Activated CD4-positive, alpha-beta T cell treated with anti-CD3 and anti-CD28 coated beads for 24 hours (primary cell): ENCODE measurements around the gene RPS6KA2.

Experiments used
- DNase-seq, 2 donors: peaks; one replicate each; pipeline ENCODE4 v3.0.0-alpha.2; 2020; ENCODE audit warnings: low read depth in 2 of 2

The RPS6KA2 gene

DNA sequence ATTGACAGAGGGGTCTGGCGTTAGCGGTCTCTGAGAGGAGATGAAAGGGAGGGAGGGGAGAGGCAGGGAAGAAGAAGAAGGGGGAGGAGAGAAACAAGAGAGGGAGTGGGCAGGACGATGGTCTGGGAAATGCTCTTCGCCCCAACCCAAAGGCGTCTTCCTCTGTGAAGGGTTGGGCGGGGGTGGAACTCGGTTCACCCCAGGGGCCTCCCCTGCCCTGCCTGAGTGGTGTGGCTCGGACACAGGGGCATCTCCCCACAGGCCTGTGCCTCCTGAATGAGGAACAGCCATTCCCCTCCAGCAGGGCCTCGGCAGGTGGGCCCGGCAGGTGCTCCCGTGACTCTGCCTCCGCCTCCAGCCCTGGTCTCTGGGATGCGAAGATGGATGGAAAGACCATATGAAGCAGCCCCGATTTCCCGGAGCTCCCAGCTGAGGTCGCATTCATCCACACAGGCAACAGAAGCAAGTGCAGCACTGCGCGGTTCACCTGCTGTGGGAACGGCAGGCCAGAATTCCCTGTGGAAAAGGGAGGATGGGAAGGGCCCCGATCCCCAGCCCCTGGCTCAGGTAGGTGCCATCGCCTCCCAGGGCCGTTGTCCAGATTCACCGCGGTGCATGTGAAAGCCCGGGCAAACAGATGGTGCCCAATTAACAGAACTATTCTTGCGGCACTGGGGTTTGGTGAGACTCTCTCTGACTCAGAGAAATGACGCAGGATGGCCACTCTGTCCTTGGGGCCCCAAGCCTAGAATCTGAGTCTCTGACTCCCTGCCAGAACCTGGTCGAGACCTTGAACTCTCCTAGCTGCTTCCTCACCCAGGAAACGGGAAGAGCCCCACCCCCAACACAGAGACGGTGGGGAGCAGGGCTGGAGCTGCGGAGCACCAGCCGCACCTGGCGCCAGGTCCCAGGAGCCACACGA, 29.4 kb upstream of the RPS6KA2 start:
- no peak for DNase-seq

GRCh38 chr6:166655713-166656229, 28.7 kb upstream of the RPS6KA2 start:
- DNase-seq: no peak

GRCh38 chr6:166655251-166655650, 28.2 kb upstream of the RPS6KA2 start:
- no peak for DNase-seq

- no peak for DNase-seq
Observed at GRCh38 chr6:166654573-166654972, 27.5 kb upstream of the RPS6KA2 start.

GRCh38 chr6:166653639-166653941, 26.5 kb upstream of the RPS6KA2 start:
- no peak for DNase-seq

DNA sequence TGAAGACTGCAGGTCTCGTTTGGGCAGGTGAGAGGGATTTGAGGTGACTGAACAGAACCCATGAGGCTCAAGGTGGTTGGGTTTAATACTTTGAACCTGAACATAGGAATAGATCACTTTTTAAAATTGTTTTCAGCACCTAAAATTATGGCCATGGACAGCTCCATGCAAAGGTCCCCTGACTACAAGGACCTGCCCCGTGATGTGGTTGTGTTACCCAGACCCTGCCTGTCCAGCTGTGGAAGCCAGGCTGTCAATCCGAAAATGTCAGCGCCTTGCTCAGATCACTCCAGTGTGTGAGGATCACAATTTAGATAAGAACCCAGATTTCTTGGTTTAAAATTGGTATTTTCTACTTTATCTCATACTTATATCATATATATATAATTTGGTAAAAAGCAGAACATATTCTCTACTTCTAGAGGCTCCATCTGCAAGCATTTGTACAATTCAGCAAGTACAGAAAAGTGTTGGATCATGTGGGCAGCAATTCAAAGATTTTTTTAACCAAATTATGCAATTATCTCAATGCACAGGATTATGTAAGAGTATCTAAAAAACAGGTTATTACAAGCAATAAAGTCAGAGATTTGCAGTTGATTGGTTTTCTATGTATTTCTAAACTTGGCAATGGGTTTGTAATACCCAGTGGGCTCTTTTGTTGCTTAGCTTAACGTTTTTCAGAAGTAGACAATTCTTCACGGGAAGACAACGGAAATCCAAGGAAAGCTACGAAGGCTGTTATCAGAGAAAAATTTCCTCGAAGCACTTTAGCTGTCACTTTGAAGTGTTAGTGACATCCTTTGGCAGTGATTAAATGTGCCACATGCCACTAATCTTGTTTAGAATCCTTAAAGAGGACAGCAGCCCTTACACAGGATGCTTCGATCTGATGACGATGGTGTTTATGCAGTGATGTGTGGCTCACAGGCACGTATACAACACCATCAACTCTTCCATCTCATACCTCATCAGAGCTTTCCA, 24.1 kb upstream of the RPS6KA2 start:
- DNase-seq: no peak

GRCh38 chr6:166650047-166650446, 23.0 kb upstream of the RPS6KA2 start:
- DNase-seq: no peak

DNA sequence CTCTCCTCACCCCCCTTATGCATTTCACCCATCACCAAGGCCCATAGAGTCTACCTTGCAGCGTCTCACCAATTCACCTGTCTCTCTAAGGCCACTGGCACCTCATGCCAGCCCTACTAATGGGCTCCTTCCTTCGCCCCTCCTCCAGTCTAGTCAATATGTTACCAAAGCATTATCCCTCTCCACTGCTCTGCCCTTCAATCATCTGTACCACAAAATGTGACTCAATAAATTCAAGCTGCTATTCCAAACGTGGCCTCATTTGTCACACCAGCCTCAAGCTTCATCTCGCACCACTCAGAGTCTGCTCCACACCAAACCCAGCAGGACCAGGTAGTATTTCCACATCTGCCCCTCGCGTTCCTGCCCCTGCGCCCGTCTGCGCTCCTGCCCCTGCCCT, 21.8 kb upstream of the RPS6KA2 start:
- no peak for DNase-seq

GRCh38 chr6:166647896-166648295, 20.8 kb upstream of the RPS6KA2 start:
- no peak for DNase-seq

GRCh38 chr6:166646716-166647115, 19.7 kb upstream of the RPS6KA2 start:
- no peak for DNase-seq

GRCh38 chr6:166645896-166646295, 18.8 kb upstream of the RPS6KA2 start:
- no peak for DNase-seq

DNA sequence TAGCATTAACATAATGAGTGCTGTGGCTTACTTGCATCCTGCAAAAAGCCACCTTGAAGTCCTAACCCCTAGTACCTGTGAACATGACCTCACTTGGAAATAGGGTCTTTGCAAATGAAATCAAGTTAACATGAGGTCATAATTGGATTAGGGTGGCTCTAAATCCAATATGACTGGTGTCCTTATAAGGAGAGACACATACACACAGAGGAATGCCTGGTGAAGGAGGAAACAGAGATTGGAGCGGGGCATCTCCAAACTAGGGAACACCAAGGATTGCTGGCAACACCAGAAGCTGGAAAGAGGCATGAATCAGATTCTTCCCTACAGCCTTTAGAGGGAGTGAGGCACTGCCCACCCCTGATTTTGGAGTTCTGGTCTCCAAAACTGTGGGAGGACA, 17.6 kb upstream of the RPS6KA2 start:
- DNase-seq: no peak

GRCh38 chr6:166643891-166644590, 17.0 kb upstream of the RPS6KA2 start:
- no peak for DNase-seq

DNA sequence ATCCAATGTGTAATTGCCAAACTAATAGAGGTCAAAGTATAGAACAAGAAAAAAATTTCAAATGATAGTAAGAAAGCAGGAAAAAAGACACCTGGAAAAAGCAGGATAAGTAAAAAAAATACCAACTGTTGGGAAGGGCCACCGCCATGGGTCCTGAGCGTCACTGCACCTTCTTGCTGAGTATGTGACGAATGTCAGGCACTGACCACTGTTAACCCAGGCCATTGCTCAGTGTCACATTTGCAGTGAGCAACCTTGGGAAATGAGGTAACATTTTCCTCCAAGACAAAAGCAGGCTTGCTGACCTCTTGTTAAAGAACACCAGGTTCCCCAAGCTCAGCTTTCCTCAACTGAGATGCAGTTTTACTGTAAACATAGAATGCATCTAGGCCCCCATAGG, 15.6 kb upstream of the RPS6KA2 start:
- no peak for DNase-seq

DNA sequence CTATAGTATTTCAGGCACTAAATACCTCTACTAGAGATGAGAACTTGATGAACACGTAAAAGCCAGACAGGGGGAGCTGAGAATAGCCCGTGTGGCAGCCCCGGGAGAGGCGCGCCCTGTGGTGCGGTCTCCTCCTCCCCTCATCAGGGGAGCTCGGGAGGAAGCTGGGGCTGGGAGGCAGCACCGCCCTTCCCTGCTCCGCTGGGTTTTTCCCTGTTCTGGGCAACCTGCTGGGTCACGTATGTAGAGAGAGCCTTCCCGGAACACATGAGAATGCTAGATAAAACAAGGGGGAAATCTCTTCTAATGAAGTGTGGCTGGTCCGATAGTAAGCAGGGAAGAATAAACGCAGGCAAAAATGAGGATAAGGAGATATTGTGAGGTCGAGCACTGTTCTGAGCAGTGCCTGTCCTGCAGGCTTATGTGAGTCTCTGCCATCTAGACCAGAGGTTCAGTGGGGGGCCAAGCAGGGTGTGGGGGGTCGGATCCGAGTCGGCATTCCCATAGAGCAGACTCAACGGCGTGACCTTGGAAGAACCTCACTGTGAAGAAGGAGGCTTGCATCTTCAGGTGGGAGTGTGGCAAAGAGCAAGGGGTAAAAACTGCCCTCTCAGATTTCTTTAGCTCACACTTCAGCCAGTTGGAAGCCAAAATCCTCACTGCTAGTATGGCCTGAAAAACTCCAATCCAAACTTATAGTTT, 13.4 kb upstream of the RPS6KA2 start:
- no peak for DNase-seq

DNA sequence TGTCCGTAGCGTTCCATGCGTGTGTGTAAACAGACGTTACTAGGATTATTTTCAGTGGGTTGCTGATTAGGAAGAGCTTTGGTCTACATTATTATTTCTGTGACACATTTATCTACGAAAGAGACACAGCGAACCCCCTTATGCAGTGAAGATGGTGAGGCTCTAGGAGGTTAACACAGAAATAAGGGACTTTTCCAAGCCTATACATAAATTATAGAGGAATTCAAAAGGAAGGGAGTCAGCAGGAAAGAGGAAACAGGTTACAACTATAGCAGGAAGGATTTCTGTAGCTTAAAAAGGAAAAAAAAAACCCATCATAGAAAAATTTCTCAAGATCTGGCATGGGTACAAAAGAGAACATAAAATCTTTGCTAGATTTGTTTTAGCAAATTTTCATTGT, 12.9 kb upstream of the RPS6KA2 start:
- DNase-seq: no peak

DNA sequence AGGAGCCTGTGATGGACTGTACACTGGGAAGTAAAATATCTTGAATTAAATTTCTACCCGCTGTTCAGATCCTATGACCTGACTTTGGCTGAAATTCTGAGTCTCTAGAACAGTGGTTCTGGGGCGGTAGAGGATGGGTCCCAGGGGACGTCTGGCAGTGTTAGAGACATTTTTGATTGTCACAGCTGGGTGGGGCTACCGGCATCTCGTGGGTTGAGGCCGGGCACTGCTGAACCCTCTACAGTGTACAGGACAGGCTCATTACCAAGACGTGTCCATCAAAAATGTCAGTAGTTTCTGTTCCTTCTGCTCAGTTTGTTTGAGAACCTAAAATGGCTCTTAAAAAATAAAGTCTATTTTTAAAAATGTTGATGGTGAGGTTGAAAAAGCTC, 11.5 kb upstream of the RPS6KA2 start:
- DNase-seq: no peak

DNA sequence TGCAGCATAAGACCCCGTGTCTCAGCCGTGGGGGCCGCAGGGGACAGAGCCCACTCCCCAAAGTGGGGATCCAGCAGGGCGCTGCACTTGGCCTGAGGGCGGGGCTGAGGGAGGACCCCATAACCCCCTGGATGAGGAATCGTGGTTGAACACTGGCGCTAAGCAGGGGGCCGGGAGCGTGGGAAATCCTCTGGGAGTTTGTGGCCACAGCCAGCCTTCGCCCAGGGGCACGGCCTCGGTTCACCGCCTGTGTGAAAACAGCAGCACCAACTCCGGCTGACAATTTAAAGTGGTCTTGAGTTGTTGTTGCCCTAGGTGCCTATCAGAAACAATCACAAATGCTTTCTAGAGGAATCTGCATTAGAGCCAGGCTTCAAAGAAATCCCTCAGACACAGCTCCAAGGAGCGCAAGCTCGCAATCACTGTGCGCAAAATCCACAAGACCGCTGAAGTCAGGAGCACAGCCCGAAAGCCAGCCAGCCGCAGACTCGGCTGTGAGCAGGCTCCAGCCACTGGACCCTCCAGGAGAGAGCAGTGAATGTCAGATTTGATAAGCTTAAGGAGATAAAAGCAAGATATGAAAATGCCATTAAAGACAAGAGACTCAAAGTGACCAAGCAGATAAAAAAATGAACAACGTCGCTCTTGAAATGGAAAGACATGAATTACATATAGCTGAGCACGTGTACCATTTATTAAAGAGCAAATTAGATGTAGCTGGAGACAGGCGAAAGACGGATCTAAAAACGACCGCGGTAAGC, 10.9 kb upstream of the RPS6KA2 start:
- no peak for DNase-seq

DNA sequence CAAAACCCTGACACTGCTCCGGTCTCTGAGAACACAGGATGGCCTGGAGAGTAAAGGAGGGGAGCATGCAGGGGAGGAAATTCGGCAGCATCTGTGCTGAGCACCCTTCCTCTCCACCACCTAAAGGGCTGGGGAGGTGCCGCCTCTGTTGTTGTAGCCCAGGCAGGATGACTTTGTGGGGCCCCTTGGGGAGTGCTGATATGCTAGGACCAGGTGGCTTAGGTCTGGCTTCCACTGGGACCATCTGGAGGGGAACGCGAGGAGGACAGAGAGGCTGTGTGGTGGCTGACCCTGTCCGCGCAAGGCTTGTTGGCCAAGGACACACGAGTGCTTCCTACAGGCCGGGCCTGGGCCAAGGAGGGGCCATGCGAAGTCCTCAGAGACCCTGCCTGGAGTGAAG, 9.9 kb upstream of the RPS6KA2 start:
- no peak for DNase-seq

DNA sequence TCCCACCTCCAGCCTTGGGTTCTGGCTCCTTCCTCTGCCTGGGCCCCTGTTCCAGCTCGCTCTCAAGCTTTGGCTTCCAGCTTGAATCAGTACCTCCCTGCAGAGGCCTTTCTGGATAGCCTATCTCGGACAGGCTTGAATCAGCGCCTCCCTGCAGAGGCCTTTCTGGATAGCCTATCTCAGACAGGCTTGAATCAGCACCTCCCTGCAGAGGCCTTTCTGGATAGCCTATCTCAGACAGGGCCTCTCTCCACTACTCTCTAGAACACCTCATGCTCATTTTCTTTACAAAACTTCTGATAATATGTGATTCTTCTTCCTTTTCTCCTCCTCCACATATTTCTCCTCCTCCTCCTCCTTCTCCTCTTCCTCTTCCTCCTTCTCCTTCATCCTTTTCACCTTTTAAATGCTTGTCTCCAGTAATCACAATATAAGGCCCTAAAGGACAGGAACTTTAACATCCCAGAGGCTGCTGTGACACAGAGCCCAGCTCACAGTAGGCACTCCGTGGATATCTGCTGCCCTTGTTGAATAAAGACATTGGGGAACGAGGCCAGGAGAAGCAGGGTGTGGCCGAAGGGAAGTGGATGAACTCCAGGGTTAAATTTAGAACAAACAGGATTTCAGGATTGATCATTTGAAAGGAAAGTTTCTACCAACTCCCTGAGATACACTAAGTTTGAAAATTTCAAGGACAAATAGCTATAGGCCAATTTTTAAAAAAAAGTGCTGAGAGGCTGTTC, 9.3 kb upstream of the RPS6KA2 start:
- no peak for DNase-seq
